GM12892 (cell line): ENCODE results near the gene SRGN.

Source experiments
- DNase-seq: peaks from one replicate; pipeline ENCODE4 v3.0.0; 2011; ENCODE audit not compliant: insufficient read length
- FAIRE-seq: peaks from 2 replicates; lab custom pipeline; 2011; peaks lifted over from hg19 to GRCh38; lab: Jason Lieb, UNC
- POLR2A ChIP-seq: IDR thresholded peaks from 2 replicates; pipeline ENCODE4 v1.6.1; 2011; ENCODE audit warnings: low read depth, low read length, control low read depth
- POLR2AphosphoS5 ChIP-seq: IDR thresholded peaks from 2 replicates; pipeline ENCODE4 v1.6.1; 2011; ENCODE audit warnings: low read depth, low read length, control low read depth
- TAF1 ChIP-seq: IDR thresholded peaks from 2 replicates; pipeline ENCODE4 v1.6.1; 2011; ENCODE audit warnings: low read depth, mild to moderate bottlenecking, control low read depth, low read length, borderline replicate concordance

SRGN gene

DNA sequence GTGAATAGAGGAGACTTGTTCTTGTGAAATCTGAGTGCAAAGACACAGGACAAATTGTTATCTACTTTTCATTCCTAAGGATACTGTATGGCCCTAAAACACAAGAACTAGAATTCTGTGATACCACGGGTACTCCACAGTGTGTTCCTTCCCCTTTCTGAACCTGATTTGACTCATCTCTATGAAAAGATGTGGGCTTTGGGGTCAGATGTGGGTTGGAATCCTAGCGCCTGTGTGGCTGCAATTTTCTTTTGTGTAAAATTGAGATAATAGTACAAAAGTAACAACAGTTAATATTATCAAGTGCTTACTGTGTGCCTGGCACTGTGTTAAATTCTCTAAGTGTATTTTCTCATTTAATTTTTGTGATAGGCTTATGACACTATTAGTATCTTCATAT, 8.1 kb downstream of the SRGN start:
- TF ChIP-seq POLR2A = no peak
- TF ChIP-seq POLR2AphosphoS5 = peak; percentile 40; the same call in 1 of the 2 replicates
- TF ChIP-seq TAF1 = no peak
- DNase-seq (no peak), FAIRE-seq (no peak)

DNA sequence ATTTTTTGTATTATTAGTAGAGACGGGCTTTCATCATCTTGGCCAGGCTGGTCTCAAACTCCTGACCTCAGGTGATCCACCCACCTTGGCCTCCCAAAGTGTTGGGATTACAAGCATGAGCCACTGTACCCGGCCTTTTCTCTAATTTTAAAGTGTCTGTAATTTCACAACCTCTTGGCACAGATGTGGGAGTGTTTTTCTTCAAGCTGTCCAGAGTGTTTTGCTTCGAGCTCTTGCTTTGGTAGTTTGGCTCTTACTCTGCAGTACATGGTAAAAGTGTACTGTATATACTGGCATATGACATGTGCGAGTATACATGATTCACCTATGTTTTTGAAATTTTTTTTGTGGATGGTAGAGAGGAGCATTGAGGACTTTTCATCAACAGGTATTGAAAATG, 9.8 kb downstream of the SRGN start:
- TF ChIP-seq POLR2A (no peak), POLR2AphosphoS5 (no peak), TAF1 (no peak)
- DNase-seq (no peak), FAIRE-seq (no peak)

DNA sequence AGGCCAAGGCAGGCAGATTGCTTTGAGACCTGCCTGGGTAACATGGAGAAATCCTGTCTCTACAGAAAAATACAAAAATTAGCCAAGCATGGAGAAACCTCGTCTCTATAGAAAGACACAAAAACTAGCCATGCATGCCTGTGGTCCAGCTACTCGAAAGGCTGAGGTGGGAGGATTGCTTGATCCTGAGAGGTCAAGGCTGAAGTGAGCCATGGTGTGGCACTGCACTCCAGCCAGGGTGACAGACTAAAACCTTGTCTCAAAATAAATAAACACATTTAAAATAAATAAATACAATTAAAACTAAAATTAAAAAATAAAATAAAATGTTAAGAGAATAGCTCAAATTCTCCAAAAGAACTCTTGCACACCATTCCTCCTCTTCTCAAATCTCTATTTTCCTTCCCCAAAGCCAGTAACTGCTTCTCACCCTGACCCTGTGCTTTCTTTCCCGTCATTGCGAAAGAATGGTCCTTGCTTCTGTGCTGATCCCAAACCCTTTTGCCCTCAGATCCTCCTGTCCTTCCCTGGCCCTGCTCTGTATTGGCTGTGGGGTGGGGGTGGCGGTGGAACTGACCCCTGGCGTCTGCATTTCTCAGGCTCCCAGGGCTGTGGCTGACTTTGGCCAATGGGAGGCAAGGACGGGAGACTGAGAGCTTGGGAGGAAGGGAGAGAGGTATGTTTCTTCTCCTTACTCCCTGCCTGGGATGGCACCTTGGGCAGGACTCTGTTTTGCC, 12.4 kb downstream of the SRGN start:
- peak; percentile 55; the same call in 1 of the 2 replicates for TF ChIP-seq POLR2AphosphoS5
- TF ChIP-seq POLR2A = peak; percentile 59
- no peak for TF ChIP-seq TAF1
- FAIRE-seq = no peak
- DNase-seq = no peak

DNA sequence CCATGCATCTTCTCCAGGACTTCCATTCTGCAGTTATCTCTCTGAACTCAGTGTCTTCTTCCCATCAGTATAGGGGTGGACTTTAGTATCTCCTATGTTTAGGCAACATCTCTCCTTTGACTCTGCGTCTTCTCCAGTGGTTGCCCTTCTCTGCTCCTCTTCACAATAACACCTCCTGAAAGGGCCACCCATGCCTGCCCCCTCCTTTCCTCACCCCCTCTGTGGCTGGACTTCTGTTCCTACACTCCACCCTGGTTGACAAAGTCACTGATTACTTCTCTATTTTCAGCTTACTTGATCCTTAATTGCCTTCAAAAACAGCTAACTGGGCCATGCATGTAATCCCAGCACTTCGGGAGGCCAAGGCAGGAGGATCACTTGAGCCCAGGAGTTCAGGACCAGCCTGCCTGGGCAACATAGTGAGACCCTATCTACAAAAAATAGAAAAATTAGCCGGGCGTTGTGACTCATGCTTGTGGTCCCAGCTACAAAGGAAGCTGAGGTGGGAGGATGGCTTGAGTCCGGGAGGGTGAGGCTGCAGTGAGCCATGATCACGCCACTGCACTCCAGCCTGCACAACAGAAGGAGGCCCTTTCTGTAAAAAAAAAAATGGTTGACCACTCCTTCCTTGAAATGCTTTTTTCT, 13.7 kb downstream of the SRGN start:
- no peak for DNase-seq
- peak; percentile 17 for FAIRE-seq
- TF ChIP-seq TAF1 (no peak), POLR2A (no peak), POLR2AphosphoS5 (no peak)

DNA sequence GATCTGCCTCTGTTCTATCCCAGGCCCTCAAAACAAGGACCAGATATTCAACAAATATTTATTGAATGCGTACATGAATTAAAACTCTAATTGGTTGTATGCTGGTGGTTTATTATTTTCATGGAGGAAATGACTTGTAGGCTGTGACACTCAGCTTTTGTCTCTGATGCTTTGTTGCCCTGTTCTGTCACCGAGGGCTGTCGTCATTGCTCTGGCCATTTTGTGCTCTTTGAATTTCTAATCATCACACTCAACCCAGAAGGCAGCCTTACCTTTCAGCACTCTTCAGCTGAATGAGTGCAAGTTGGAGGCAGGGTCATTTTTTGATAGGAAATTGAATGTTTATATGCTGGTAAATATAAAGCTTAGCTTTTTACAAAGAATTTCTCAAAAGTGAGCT, 14.5 kb downstream of the SRGN start:
- DNase-seq = no peak
- FAIRE-seq = no peak
- no peak for TF ChIP-seq TAF1
- TF ChIP-seq POLR2A = no peak
- TF ChIP-seq POLR2AphosphoS5 = no peak

DNA sequence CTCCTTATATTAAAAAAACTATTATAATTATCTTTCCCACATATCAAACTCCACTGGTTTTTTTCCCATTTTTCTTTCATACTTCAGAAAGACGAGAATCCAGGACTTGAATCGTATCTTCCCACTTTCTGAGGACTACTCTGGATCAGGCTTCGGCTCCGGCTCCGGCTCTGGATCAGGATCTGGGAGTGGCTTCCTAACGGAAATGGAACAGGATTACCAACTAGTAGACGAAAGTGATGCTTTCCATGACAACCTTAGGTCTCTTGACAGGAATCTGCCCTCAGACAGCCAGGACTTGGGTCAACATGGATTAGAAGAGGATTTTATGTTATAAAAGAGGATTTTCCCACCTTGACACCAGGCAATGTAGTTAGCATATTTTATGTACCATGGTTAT, 15.9 kb downstream of the SRGN start:
- no peak for DNase-seq
- no peak for FAIRE-seq
- TF ChIP-seq TAF1 (no peak), POLR2A (no peak), POLR2AphosphoS5 (no peak)

DNA sequence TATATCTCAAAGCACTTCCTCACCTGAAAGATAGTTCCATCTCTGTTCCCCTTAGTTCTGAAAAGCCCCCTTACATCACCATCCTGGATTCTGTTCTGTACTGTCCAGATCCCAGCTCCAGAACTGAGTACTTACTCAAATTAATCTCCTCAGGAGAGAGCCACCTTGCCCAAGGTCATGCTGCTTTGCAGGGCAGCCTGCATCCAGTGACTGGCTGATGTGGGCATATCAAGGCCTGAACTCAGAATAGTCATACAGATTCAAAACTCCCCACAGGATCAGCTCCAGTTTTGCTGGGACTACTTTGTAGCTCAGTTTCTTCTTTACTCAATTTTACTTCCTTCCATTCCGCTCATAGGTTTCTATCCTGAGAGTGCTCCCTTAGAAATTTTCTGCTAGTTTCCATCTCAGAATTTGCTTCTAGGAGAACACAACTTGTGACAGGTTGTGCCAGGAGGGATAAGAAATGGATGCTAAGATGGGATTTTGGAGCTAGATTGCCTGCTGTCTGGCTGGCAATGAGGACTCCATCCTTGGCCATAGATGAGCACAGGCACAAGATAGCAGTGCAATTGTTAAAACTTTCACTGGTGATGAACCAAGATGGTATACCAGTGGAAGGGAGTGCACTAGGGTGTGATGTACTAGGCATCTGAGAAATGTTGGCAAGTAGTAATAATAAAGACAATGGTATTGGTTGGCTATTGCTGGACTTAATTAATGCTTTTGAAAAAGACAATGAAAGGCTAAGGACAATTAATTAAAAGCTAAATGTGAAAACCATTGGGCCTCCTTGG, 17.3 kb downstream of the SRGN start:
- no peak for DNase-seq

DNA sequence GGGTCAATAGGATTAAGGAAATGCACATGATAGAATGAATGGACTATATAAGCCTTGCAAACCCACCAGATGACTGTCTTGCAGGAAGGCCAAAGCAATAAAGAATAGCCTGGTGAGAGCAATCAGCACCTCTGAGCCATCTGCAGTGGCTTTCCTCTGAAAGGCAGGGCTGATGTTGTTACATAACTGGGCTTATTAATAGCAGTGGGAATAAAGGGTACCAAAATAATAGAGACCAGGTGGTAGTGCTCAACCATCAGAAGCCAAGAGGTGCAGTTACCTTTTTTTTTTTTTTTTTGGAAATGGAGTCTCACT, 19.2 kb downstream of the SRGN start:
- DNase-seq (no peak), FAIRE-seq (no peak)
- no peak for TF ChIP-seq POLR2AphosphoS5
- TF ChIP-seq TAF1 = no peak
- TF ChIP-seq POLR2A = no peak

More for the DNA sequence above, 17.3 kb downstream of the SRGN start:
- TF ChIP-seq TAF1 (no peak), POLR2AphosphoS5 (peak; percentile 80; the same call in 1 of the 2 replicates), POLR2A (peak; percentile 65; the same call in 1 of the 2 replicates)
- FAIRE-seq = no peak

DNA sequence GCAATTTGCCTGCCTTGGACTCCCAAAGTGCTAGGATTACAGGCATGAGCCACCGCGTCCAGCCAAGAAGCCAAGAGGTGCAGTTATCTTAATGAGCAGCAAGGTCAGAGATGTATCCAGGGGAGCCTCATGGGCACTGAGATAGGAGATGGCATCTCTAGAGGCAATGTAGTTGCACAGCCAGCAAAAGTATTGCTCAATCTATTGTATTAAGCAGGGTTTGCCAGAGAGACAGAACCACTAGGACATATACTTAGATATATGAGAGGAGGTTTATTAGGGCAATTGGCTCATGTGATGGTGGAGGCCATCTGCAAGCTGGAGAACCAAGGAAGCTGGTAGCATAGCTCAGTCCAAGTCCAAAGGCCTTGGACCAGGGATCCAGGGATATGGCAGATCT, 19.8 kb downstream of the SRGN start:
- no peak for TF ChIP-seq POLR2A
- no peak for TF ChIP-seq POLR2AphosphoS5
- no peak for TF ChIP-seq TAF1
- DNase-seq = no peak
- FAIRE-seq = no peak

DNA sequence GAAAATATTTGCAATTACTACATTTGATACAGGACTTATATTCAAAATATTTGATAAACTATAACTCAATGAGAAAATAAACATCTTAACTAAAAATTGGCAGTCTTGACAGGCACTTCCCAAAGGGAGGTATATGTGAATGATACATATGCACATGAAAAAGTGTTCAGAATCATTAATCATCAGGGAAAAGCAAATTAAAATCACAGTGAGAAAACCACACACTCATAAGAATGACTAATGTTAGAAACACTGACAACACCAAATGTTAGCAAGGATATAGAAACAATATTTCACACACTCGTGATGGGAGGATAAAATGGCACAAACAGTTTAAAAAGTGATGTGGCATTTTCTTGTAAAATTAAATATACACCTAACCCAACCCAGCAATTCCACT, 32.0 kb downstream of the SRGN start:
- DNase-seq (no peak), FAIRE-seq (no peak)
- TF ChIP-seq POLR2AphosphoS5 (no peak), POLR2A (no peak), TAF1 (no peak)

DNA sequence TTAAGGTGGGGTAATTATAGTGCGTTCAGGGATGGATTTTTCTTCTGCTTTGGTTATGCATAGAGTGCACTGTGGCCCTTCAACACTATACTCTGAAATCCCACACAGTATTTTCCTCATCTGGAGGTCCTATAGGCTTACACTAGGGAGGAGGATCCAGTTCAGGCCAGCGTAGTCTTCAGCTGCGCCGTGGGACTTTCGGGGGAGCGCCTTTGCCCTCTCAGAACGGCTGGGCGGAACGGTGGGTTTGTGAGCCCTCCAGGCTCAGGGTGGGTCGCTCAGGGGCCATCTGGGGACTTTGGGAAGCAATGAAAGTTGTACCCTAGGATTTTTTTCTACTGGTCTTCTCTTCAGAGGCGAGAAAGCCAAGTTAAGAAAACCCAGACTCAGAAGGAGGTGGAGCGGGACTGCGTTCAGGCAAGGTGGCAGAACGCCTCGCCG, 35.4 kb downstream of the SRGN start:
- no peak for FAIRE-seq
- DNase-seq = no peak
- TF ChIP-seq TAF1 = 0 out of 2 replicates have a peak, but pooled peaks have one; percentile 33
- TF ChIP-seq POLR2AphosphoS5 = no peak
